HG03045 (cell line): Measurements from ENCODE around the gene WSCD2.

Experiments
- ATAC-seq: cut with Tn5 transposase; IDR thresholded peaks from one replicate; pipeline ENCODE4 v1.9.1; 2021; ENCODE audit warnings: mild to moderate bottlenecking, moderate library complexity; ENCODE audit not compliant: unreplicated experiment

The WSCD2 gene

DNA sequence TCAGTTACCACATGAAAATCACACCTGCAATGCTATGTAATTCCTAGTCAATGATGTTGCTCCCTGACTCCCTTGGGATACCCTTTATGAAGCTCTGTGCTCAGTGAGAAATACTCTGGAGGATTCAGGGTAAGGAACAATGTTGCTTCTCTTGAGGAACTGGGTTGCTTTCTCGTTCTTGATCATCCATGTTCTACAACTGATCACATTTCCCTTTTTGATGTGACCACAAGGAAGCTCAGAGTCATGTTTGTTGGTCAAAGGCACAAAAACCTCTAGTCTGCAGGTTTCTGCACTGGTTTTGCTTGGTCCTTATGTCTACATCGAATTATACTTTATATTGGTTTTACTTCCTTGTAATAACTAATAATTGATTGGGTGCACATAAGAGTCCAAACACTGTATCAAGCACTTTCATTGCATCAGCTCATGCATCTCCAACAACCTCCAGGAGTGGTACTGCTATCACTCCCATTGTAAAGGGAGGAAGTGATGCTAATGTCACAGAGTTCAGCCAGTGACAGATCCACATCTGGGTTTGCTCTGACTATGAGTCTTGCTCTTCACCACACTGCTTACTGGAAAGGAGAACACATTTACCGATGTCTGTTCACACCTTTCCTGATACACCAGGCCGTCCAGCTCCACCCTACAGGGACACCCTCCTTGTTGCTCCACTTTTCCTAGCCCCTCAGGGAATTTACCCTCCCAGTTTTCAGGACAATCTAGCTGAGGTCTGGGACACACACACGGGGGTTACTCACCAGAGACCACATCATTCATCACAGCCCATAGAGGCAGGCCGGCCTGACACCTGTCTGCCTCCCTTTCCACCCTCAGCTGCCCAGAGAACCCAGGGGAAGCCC lies 169.0 kb downstream of the WSCD2 start:
- ATAC-seq, result no peak

- ATAC-seq, result no peak
Observed at GRCh38 chr12:108298761-108299275, 169.7 kb downstream of the WSCD2 start.

GRCh38 chr12:108299516-108299915 lies 170.4 kb downstream of the WSCD2 start:
- no peak for ATAC-seq
